Measurements from ENCODE around the gene APC2.
"Not testable (repeated sequence)": the region's sequence is repeated elsewhere in the genome, so short reads cannot be mapped to it uniquely, and the experiment has no call there.

The APC2 gene

DNA sequence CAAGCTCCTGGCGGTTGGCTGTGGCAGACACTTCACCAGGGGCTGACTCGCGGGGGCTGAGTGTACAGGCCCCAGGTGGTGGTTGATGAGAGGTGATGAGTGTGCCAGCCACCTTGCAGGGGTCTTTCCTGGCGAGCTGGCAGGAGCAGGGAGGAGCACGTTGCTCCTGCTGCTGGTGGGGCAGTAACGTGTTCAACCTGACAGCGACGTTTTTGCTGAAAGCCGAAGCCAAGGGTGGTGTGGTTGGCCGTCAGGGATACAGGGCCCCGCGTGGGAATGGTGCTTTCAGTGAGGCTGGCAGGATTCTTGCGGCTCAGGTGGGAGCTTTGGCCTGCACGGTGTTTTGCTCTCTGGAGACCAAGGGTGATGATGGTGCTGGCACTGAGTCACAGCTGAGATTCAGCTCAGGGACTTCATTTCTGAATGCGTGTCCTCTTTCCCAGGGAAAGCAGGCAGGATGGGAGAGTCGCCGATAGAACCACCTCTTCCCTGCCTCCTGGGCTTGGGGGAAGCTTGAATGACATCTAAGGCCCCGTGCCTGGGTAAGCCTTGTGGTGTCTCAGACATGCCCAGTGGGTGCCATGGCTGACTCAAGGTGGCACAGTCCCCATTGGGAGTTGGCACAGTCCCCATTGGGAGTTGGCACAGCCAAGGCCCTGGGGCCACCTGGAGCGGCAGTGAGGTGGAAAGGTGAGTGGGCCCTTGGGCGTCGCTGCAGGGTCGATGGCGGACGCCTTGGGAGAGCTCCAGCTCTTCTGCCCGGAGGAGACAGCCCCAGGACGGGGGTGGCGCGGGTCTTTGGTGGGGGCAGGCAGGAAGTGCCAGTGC is 33.7 kb upstream of the APC2 start:
- DNase-seq (ENCODE audit: low read depth) = no peak

DNA sequence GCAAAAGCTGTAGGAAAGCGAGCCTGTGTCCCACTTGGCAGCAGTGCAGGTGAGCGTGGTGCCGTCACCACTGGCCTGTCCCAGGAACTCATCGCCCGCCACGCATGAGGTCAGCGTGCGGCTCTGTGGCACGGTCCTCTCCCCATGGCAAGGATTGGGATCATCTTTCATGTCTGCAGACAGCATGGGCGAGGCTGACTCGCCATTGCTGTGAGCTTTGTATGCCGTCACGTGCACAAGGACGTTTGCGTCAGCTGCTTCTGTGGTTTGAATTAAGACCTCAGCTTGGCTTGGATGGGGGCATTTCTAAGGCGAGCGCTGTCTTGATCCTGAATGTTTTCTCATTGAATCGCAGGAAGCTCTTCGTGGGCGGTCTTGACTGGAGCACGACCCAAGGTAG is 32.8 kb upstream of the APC2 start:
- DNase-seq (ENCODE audit: low read depth) = no peak

DNA sequence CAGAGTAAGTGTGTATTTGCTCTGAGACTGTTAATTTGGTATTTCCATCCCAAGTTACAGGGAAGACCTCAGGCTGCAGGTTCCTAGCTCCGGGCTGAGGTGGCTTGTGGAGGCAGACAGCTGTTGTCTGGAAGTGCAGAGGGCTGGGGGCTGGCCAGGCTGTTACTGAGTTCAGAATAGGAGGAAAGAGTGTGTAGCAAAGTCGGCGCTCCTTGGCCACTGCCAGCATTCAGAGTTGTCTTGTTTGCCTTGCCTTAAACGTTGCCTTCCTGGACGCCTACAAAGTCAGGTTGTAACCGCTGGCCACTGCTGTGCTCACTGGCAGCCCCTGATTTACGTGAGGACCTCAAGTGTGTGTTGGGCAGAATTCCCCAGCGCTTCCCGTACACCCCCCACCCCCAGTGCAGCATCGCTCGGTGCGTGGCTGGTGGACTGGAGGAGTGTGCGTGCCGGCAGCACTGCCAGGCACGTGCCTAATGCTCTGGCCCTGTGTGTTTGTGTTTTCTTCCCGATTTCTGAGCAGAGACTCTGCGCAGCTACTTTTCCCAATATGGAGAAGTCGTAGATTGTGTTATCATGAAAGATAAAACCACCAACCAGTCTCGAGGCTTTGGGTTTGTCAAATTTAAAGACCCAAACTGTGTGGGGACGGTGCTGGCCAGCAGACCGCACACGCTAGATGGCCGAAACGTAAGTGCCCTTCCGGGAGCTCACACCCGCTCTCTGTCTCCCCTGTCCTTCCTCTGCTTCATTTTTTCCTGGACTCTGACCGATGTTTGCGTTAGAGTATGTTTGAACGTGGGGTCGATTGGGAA is 32.0 kb upstream of the APC2 start:
- no peak for DNase-seq (ENCODE audit: low read depth)

DNA sequence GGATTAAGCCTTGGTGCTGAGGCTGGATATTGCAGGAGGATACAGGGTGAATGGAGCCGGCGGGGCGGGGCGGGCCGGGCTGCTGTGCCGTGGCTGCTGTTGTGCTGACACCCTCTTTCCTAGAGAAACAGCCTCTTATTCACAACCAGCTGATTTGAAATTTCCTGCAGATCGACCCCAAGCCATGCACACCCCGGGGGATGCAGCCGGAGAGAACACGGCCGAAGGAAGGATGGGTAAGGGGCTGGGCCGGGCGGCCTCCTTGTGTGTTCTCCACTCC is 31.5 kb upstream of the APC2 start:
- no peak for DNase-seq (ENCODE audit: low read depth)

DNA sequence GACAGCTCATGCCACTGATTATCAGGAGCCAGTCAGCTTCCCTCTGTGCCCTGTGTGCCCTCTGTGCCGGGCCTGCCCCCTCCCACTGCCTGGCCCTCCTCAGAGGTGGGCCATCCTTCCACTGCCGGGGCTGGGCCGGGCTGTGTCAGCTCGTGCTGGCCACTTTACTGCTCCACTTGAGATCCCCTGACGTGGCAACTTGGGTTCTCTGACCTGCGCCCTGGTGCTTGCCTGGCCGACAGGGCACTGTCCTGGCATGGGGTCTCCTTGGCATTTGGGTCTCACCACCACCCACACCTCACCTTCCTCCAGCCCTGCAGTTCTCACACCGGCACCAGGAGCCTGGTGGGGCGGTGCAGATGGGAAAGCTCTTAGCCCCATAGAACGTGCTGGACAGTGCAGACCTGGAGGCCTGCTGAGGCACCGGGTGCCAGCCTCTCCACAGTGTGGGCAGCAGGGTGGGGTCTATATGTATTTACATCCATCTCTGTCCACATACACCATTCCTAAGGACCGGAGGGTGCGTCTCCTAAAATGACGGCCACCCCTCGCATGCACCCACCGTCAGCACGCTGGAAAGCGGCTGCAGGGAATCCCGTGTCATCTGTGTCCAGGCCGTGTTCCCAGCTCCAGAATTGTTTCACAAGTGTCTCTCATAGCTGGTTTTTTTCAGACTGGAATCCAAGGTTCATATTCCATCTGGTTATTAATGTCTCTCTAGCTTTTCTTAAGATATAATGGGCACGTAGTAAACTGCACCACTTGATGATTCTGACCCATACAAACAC is 30.8 kb upstream of the APC2 start:
- no peak for DNase-seq (ENCODE audit: low read depth)

DNA sequence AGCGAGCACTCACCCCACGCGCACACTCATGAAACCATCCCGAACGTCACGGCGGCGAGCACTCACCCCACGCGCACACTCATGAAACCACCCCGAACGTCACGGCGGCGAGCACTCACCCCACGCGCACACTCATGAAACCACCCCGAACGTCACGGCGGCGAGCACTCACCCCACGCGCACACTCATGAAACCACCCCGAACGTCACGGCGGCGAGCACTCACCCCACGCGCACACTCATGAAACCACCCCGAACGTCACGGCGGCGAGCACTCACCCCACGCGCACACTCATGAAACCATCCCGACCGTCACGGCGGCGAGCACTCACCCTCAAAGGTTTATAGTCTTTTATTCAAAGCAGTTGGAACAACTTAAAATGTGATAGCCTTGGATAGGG is 29.8 kb upstream of the APC2 start:
- DNase-seq (ENCODE audit: low read depth) = not testable (repeated sequence)

DNA sequence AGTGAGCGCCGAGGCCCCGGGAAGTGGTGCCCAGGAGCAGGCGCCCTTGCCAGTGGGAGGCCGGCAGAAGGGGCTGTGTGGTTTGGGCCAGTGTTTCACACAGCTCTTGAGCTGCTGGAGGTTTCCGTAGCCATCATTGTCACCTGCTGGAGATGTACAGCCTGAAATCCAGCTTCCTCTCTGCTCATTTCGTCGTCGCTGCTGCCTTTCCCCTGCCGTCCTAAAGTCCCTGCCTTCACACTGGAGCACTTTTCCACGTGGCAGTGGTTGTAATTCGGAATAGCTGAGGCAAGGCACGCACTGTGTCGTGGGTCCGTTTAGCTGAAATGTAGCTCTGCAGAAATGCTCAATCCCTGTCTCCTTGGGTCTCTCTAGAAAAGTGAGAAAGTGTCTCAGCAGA is 29.3 kb upstream of the APC2 start:
- DNase-seq (ENCODE audit: low read depth) = no peak

DNA sequence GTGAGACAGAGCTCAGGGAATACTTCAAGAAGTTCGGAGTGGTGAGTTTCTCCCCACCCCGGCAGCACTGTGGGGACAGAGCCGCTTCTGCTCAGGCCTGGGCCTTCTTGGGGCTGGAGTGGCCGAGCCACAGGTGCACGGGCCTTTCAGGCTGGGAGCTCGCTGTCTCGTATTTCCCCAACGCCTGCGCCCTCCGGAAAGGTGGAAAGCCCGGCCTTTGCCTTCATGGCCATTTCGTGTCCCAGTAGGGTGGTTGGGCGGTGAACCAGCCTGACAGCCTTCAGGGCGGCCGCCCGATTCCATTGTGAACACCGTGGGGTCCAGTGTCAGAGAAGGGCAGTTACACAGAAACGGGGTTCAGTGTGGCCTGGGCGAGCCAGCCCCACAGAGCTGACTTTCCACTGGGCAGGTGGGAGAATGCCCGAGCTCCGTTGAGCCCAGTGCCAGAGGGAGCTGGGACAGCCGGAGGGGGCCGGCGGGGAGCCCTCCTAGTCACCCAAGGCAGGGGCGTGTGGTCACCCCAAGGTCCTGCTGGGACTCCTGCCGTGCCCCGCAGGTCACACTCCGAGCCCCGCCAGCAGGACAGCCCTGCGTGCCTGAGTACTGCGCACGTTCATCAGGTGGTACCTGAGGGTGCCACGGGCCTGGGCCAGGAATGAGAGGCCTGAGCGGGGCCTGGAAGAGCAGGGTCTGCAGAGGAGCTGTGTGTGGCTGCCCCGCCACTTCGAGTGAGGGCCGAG is 28.5 kb upstream of the APC2 start:
- no peak for DNase-seq (ENCODE audit: low read depth)

DNA sequence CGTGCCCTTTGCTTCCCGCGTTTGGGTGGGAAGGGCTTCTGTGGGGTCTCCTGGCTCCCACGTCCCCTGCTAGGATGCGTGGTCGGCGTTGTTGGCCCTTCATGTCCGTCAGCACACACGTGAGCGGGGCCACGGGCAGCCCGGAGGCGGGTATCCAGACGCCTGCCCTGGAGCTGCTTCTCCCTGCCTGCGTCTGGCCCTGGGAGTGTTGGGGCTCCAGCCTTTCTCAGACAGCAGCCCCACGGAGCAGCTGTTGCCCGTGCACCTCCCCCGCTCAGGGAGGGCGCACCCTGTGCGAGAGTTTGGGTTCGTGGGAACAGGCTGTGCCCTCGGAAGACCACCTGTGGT is 28.0 kb upstream of the APC2 start:
- no peak for DNase-seq (ENCODE audit: low read depth)

DNA sequence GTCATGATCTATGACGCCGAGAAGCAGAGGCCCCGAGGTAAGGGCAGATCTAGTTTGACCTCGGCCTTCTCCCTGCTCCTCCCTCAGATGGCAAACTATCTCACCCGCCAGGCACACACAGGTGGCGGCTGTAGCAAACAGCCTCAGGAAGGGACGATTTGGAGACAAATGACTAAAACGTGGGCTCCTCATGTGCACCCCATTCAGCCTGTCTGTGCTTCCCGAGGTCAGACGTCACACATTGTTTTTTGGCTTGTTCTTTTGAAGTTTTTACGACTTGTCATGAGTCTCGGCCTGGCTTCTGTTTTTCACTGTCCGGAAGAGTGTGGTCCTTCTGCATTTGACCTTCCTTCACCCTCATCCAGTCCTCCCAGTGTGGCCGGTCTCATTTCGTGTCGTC is 27.6 kb upstream of the APC2 start:
- no peak for DNase-seq (ENCODE audit: low read depth)

DNA sequence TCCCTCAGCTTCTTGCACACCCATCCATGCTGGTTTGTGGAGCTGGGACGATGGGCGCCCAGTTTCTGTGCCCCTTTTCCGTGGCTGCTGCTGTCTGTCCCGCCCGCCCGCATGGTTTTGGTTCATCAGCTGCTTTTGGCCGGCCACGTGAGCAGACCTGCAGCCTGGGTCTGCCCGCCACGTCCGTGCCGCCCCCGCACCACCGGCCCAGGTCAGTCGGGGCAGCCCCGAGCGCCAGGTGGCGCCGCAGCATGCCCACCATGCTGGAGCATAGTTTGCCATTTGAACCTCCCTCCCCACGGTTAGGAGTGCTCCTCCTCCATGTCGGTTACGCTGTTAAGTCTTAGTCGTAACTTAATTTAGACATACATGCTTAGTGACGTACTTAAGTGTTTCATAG is 27.0 kb upstream of the APC2 start:
- DNase-seq (ENCODE audit: low read depth) = no peak

DNA sequence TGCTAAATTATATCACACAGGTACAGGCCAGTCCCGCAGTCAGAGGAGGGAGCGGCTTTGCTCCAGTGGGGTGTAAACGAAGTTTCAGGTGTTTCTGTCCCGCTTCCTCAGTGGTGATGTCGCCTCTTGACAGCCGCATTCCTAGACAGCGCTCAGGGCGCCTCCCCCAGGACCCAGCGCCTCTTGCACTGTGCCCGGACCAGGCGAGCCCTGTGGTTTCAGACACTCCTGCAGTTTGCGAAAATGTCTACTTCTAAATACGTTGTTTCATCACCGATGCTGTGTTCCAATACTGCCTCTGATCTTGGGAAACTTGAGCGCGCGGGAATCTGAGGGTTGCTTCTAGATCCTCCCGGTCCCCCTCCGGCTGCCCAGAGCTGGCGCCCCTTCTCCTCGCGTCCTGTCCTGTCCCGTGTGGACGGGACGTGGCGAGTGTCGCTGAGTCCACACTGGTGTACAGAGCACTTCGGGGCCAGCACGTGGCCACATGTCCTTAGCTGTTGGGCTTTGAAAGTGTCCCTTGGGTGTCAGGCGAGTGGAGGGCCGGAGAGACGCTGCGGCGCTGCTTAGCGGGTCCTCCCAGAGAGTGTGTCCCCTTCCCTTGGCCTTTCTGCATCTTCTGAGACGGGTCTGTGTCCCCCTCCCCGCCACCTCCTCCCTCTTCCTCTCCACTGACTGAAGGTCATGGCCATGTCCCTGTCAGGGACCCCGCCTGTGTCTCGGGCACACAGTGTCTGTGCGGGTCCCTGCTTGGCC is 26.3 kb upstream of the APC2 start:
- DNase-seq (ENCODE audit: low read depth) = no peak

DNA sequence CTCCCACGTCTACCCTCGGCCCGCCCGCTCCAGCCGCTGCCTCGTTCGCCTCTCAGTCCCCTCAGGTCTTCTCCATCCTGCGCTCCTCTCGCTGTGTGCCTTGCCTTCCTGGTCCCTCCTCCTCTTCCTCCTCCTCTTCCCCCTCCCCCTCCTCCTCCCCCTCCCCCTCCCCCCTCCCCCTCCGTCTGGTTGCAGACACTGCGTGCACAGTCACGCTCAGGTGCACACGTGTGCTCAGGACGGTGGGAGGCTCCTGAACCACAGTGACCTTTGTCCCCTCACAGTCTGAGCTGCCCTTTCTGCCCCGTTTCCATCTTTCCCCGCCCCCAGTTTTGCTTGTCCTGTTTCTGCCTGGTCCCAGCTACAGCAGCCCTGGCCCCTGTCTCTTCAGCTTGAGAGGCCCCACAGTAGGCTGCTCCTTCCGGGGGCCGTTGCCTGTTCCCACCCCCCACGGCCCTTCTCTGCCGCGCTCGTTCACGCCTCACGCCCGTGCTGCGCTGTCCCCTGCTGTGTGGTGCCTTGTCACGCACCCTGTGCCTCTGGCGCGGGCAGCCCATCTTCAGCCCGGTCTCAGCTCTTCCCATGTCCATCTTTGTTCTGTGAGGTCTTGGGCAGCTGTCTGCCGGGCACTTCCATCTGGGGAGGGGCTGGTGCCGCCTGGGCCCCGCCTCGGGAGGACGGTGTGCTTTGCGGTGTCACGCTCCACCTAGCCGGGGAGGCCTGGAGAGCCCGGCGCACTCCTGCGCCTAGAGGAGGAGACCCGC is 25.5 kb upstream of the APC2 start:
- no peak for DNase-seq (ENCODE audit: low read depth)

DNA sequence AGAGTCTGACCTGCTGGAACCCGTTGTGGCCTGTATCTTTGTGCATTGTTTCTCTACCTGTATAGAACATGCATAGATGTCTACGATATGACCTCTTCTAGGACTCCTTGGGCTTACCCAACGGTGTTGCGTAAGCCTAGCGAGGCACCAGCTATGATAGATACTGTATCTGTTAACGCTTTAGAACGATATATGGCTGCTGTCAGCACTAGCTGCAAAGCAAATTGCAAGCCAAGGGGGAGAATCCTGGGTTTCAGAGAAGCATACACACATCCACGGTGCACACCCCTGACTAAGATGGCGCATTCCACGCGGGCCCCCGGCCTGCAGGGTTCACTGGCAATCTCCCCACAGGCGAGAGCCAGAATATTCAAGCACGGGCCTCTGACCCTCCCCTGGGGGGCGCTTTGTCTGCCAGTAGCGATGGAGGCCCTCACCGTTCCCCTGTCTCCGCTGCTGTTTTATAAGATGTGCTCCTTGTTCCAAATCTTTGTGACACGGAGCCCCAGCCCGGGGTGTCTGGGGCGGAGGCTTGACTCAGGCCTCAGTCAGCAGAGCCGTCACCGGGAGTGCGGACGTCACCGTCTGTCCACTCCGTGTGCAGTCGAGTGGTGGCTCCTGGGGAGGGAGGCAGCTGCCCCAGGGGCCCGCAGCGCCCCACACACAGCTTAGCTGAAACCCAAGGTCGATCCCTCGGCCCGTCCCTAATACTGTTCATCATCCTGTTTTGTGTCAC is 24.7 kb upstream of the APC2 start:
- no peak for DNase-seq (ENCODE audit: low read depth)

DNA sequence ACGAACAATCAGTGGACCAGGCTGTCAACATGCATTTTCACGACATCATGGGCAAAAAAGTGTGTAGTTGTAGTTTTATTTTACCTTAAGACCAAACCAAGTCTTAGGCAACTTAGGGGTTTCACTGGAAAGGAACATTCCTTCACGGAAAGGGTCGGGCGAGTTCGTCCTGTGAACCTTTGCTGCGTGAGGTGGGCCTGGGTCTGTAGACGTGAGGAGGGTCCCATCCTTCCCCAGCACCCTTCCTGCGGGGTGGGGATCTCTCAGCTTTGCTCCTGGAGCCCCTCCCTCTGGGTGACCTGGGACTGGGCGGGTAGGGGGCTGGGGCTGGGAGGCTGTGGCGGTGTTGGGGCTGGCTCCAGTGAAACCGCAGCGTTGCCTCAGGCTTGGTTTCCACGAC is 24.0 kb upstream of the APC2 start:
- DNase-seq (ENCODE audit: low read depth) = no peak

DNA sequence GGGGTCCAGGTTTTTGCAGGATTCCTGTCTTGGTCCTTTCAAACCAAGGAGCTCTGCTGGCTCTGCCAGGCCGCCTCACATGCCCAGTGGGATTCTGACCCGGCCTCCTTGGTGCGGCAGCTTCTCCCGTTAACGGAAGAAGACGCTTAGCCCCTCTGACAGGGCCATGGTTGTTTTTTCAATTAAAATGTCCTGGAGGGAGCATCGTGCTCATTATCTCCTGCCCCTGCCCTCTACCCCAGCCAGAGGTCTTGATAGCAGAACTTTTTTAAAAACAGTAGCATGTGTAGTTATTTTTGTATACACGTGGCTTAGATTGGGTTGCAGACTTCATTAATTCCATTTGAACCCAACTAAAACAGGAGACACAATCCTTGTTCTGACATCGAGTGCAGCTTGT is 23.2 kb upstream of the APC2 start:
- DNase-seq (ENCODE audit: low read depth) = no peak

DNA sequence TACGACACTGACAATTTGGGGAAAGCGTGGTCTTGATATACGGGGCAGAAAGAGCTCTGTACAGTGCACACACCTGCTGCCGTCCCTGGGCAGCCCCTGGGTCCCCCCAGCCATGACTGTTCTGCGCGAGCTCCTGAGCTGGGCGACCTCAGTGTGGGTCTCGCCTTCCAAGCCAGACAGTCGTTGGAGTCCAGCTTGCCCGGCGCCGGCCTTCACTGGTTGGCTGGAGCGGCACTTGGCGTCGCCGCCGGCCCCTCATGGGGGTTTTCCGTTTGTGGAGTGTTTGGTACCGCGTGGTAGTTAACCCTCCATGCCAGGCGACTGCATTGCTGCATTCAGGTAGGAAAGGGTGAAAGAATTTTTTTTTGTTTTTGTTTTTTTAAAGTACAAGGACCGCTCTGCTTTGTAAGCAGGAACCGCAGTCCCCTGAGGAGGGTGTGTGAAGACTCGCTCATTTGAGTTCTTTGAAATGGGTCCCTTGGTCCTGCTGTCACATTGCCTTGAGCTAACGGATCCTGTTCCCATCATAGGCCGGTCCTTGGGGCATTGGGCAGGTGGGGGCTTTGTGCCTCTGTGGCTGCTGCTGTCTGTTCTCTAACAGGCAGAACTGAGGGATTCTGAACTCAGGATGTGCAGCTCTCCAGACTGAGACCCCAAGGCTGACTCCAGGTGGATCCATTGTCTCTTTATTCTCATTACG is 22.6 kb upstream of the APC2 start:
- DNase-seq (ENCODE audit: low read depth) = no peak

DNA sequence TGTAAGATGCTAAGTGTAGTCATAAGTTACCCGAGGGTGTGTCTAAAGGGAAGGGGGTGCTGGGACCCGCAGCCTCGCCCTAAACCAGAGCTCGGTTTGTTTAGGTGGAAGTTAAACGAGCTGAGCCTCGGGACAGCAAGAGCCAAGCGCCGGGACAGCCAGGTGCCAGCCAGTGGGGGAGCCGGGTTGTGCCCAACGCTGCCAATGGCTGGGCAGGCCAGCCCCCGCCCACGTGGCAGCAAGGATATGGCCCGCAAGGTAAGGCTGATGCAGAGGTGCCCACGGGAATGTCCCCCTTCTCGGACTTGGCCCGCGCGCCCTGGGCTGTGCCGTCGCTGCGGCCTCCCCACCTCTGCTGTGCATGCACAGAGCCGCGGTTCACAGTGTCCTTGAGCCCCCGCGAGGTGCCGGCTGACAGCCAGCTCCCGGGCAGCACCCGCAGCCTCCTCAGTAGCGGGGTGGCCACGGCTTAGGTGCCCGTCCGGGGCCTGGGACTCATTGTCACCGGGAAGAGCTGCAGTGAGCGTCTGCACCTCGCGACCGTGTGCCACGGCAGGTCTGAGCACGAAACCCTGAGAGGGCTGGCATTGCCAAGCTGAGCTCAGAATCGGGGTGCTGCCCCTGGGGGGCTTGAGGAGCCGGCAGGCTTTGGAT is 21.1 kb upstream of the APC2 start:
- no peak for DNase-seq (ENCODE audit: low read depth)

DNA sequence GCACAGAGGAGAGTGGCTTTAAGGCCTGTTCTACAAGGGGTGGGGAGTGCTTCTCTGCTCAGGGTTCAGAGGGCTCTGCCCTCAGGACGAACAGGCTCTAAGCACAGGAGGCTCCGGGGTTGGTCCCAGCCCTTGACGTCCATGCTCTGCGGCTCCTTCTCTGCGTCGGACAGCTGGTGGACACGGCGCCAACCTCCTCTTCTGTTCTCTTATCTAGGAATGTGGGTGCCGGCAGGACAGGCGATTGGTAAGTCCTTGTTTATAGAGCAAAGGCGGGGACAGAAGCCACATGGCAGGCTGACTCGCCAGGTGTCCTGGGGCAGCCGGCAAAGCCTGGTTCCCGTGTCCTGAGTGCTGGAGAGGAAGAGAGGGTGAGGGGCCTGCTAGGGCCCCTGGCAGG is 20.2 kb upstream of the APC2 start:
- no peak for DNase-seq (ENCODE audit: low read depth)

All from HS-5 (cell line).